SHP77 treated with DMSO at 0.1 percent for 48 hours (cell line): ENCODE measurements around the gene KRI1.
"Not testable (repeated sequence)": the region's sequence is repeated elsewhere in the genome, so short reads cannot be mapped to it uniquely, and the experiment has no call there.

ENCODE experiments used
- DNase-seq: peaks from one replicate; lab custom pipeline; 2025; lab: John Stamatoyannopoulos, UW

The KRI1 gene

DNA sequence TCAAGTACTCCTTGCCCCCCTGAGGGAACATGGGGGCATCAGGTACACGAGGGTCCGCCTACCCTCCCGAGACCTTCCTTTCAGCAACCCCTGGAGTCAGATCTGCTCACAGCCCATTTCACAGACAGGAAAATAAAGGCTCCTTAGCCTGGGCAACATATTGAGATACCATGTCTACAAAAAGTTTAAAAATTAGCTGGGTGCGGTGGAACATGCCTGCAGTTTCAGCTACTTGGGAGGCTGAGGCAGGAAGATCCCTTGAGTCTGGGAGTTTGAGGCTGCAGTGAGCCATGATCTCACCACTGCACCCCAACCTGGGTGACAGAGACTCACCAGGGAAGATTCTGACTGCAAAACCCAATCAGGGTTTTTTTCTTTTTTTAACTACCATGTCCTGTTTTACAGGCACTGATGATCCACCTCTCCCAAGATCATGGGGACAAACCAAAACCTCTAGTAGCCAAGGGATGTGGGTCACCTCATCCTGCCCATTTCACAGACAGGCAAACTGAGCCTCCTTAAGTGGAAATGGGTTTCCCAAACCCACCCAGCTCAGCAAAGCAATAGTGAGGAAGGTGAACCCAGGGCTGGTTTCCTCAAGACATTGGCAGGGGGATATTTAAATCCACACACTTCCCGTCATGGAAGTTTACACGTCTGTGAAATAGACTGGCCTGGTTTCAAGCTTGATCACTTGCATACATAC, 9.4 kb upstream of the KRI1 start:
- DNase-seq, result no peak

- no peak for DNase-seq
Observed at GRCh38 chr19:10574462-10574861, 8.7 kb upstream of the KRI1 start.

DNA sequence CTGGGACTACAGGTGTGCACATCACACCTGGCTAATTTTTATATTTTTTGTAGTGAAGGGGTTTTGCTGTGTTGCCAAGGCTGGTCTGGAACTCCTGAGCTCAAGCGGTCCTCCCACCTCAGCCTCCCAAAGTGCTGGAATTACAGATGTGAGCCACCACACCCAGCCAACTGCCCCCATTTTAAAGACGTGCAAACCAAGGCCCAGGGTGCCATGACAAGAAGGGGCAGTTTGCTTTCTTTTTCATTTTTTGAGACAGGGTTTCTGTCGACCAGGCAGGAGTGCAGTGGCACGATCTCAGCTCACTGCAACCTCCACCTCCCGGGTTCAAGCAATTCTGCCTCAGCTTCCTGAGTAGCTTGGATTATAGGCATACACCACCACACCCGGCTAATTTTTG, 8.0 kb upstream of the KRI1 start:
- DNase-seq, result not testable (repeated sequence)

- peak; percentile 97 for DNase-seq
Observed at GRCh38 chr19:10568826-10569651, 3.2 kb upstream of the KRI1 start, which contains the start of gene CDKN2D. Gene CDKN2D (minus strand): TSS chr19:10568979. CDS start chr19:10568653, 326 bp downstream.

GRCh38 chr19:10568062-10568825, 2.4 kb upstream of the KRI1 start:
- DNase-seq, result no peak

DNA sequence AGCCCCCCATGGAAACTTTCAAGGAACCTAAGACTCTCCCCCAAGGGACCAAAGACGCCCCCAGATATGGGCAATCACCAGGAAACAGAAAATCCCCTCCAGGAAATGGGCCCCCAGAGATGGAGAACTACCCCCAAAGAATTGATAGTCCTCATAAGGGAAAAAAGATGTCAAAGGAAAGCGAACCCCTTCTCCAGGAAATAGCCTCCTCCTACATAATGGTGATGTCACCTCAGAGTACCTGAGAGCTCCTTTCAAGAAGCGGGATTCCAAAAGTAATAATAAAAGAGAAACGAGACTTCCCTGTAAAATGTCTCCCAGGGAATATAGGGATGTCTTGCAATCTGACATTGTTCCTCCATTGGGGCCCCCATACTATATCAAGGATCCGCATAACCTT, 1.8 kb upstream of the KRI1 start:
- no peak for DNase-seq

DNA sequence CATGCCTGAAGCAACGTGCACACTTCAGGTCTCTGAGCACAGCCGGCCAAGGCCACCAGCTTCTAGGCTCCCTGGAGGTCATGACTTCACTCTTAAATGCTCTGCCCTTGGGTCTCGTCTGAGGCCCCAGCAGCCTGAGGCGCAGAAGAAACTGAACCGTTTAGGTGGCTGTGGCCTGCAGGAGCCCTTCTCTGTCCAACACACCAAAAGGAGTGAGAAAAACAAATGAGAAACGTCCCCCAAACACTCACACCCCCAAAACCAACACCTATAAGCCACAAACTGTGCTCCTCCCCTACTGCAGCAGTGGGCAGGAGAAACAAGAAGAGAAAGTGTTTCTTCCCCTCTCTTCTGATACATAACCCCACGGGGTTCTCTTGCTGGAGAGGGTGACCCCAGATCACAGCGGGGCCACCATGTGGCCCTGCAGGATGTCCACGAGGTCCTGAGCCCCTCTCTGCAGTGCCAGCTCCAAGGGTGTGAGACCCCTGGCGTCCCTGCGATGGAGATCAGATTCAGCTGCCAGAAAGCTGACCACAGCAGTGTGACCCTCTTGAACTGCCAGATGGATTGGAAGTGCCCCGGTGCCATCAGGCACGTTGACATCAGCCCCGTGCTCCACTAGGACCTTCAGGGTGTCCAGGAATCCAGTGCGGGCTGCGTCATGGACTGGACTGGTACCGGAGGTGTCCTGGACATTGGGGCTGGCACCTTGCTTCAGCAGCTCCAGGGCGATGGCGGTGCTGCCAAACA, 1.0 kb upstream of the KRI1 start:
- no peak for DNase-seq

DNA sequence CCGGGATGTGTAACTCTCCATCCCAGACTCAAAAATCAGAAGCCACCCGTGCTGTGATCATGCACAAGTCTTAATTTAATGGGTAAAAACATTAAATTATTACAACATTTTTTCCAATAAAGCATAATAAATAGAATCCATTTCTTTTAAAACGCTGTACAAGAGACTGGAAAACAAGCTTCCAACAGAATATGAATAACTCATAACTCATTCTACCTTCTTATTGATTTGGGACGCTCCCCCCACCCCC, 523 bp upstream of the KRI1 start:
- no peak for DNase-seq

DNA sequence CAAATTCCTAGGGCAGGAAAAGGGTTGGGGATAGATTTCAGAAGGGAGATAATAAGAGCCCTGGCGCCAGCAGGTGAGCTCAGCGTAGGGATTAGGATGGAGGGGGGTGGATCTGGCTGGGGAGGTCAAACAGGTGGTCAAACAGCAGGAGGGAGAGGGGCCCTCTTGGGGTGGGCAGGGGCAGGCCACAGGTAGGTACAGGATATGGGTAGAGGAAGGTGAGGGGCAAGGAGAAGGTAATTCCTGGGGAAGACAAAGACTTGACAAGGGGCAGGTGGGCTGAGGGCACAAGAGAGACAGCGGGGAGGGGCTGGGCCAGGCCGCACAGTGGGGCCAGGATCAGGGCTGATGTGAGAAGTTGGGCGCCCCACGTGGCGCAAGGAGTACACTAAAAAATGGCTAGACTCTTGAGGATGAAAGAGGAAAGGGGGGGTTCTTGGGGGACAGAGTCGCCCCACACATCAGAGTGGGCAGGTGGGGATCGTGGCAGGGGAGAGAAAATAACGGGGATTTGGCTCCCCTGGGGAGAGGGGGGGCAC, 713 bp downstream of the KRI1 start:
- peak; percentile 5 for DNase-seq

GRCh38 chr19:10562609-10563008, 3.2 kb downstream of the KRI1 start:
- DNase-seq, result no peak

DNA sequence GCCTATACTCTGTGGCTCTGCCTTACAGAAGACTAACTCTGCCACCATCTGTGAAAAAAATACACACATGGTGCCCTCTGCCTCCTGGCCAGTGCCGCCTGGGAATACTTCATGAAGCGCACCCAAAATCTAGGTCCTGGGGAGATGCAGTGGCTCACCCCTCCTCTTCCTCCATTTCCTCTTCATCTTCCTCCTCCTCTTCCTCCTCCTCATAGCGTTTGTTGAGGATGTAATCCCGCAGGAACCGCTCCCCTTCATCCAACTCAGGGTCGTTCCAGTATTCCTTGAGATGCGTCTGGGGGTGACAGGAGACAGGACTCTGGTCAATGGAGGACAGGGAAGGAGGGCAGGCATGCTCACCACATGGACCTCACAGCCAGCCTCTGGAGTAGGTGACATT, 5.7 kb downstream of the KRI1 start:
- DNase-seq, result no peak

GRCh38 chr19:10557603-10558197, 8.1 kb downstream of the KRI1 start:
- DNase-seq, result no peak

DNA sequence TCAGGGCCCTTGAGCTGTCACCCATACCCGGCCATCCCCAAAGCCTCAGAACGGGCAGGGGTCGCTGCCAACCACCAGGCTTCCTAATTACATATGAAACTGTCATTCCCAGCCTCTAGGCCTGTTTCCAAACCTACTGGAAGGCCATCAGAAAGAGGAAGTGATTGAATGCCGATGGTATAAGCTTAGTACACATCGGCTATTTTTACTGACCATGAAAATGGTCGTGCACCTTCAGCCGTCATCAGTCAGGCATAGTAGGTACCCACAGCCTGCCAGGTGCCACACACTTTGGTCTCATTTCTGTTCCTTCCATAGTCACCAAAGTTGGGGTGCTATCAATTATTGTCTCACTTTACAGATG, 10.2 kb downstream of the KRI1 start:
- DNase-seq, result no peak

- no peak for DNase-seq
Observed at GRCh38 chr19:10554760-10555609, 10.8 kb downstream of the KRI1 start.

DNA sequence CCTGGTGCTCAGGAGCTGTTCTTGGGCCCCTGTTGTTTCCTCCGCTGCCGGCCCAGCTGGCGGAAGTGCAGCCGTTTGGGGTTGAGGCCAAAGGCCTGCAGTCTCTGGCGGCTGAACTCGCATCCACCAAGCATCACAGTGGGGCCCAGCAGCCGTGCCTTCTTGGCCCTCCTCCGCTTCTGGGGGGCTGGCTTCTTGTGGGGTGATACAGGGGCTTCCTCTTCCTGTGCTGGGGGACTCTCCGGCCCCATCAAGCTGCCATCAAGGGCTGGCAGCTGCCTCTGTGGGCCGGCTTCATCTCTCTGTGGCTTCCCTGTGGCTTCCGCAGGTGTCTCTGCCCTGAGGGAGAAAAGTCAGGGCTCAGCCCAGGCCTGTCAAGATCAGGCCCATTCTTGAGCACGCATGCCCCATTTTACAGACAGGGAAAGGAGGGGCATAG, 11.8 kb downstream of the KRI1 start:
- no peak for DNase-seq

- DNase-seq, result no peak
Observed at GRCh38 chr19:10553087-10553667, 12.6 kb downstream of the KRI1 start.

DNA sequence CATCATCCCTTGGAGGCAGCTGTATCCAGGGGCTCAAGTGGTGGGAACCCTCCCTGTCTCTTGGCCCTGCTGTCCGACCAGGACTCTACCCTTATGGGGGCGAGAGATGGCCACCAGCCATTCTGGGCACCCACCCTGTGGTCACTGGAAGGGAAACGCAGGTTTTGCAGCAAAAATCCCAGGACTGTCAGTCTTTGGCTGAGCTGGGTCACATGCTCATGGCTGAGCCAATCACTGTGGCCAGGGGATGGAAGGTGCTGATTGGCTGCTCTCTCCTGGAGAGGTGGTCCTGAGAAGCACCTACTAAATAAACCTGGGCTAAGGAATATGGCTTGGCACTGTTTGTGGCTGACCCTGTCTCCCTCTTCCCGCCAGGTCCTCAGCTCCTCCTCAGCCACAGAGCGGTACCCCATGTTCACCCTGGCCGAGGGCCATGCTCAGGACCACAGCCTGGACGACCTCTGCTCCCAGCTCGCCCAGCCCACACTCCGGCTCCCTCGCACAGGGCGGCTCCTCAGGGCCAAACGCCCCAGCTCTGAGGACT, 13.2 kb downstream of the KRI1 start:
- no peak for DNase-seq

- DNase-seq, result no peak
Observed at GRCh38 chr19:10551698-10552301, 14.0 kb downstream of the KRI1 start.

GRCh38 chr19:10551006-10551405, 14.8 kb downstream of the KRI1 start:
- not testable (repeated sequence) for DNase-seq
